NCI-H1092 treated with DMSO at 0.1 percent for 48 hours (cell line): Measurements from ENCODE around the gene KRTAP19-8.

Source experiments
- DNase-seq: peaks from one replicate; lab custom pipeline; 2025; lab: John Stamatoyannopoulos, UW

Gene KRTAP19-8

DNA sequence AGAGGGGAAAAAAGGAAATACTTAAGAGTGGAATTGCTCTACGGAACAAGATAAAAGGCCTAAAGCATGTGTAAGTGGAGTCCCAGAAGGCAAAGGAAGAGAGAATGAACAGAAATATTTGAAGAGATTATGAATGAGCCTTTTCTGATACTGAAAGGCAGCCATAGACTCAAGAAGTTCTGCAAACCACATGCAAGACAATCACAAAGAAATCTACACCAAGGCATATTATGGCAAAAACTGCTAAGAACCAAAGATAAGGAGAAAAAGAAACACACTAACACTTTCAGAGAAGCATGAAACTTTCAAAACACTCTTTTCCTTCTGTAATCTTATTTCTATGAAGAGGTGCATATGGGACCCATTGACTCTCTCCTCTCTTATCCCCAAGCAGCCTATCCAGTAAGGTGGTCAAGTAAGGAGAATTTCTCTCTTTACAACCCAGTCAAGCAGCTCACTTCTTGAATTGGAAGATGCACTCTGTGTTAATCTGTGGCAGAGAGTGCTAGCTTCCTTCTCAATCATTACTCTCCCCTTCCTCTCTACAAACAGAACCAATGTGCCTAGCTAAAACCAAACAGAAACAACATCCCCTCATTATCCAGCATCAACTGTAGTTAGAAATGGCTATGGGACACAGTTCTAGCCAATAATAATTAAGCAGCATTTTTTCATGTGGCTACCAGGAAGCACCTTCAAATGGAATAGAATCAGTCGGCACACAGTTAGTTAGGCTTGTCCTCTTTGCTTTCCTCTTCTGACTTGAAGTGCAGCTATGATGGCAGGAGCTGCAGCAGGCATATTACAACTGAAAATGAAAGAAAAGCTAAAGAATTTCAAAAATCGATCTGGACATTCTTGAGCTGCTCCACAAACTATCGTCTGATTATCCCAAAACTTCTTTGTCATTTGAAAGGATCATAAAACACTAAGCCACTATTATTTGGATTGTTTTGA, 25.9 kb downstream of the KRTAP19-8 start:
- no peak for DNase-seq

DNA sequence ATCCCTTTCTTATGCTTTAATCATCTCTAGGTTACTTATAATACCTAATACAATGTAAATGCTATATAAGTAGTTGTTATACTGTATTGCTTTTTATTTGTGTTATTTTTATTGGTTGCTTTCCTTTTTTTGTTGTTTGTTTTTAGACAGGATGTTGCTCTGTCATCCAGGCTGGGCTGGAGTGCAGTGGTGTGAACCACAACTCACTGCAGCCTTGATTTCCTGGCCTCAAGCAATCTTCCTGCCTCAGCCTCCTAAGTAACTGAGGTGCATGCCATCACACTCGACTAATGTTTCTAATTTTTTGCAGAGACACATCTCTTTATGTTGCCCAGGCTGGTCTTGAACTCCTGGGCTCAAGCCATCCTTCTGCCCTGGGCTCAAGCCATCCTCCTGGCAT, 26.9 kb downstream of the KRTAP19-8 start:
- no peak for DNase-seq

DNA sequence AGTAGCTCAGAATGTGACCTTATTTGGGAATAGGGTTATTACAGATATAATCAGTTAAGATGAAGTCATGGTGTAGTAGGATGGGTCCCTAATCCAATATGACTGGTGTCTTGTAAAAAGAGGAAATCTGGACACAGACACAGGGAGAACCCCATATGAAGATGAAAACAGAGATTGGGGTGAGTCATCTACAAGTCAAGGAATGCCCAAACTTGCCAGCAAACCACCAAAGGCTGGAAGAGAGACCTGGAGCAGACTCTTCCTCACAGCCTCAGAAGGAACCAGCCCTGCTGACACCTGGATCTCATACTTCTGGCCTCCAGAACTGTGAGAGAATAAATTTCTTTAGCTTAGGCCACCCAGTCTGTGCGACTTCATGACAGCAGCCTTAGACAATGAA, 29.9 kb downstream of the KRTAP19-8 start:
- DNase-seq, result no peak

DNA sequence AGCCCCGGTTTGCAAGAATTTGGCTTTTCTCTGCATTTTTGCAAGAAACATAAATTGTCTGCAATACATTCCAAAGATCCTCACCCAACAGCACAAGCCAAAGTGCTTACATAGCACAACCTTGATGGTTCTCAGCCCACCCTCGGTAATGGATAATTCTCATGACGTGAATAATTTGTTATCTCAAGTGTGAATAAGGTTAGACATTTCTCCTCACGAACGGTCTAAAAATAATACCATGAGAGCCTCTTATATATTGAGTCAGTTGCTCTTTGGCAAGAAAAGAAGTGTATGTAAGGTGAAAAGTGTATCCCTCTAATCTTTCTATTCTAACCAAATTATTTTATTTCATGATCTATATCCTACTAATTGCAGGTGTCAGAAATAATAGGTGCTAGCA, 33.3 kb downstream of the KRTAP19-8 start:
- no peak for DNase-seq

DNA sequence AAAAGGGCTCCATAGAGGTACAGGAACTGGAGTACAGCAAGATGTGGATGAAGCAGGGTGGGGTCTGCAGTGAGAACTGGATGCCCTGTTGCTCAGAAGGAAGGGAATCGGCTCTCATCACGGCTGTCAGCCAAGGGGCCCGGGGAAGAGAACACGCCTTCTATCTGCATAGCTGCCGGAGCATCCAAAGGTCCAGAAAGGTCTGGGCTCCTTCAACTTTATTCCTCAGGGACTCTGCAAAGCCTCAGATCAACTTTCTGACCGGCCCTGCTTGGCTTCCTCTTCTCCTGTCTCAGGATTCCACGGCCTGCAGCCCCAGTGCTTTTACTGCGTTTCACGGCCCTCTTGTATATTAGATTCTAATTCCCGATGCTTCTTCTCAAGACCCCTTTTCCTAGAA, 34.8 kb downstream of the KRTAP19-8 start:
- no peak for DNase-seq

DNA sequence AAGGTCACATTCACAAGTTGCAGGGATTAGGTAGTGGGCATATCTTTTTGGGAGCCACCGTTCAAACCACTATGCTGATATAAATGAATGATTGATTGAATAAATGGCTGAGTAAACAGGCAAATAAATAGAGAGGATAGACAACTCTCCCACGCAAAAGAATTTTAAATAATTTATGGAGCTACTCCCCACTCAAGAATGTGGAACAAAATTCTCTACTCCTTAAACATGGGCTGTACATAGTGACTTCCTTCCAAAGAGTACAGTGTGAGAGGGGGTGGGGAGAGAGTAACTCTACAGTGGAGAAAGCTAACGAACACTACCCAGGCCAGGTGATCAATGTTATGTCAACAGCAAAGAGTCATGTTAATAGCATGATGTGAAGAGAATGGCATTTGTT, 40.7 kb downstream of the KRTAP19-8 start:
- no peak for DNase-seq

DNA sequence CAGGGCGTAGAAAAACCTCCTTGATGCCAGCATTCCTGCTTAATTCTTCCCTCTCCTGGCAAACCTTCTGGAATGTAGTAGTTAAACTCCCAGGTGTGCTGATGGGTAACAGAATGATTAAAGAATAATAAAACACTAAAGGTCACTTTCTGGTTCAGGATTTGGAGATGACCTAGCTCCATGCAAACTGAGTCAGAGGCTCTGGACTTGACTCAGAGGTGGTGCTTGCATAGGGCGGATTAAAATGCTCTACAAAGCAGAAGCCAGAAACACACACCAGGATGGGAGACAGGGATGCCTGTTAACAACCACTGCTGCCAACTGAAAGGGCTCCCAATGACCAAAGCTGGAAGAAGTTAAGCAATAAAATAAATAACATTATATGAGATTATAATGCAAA, 41.5 kb downstream of the KRTAP19-8 start:
- no peak for DNase-seq

DNA sequence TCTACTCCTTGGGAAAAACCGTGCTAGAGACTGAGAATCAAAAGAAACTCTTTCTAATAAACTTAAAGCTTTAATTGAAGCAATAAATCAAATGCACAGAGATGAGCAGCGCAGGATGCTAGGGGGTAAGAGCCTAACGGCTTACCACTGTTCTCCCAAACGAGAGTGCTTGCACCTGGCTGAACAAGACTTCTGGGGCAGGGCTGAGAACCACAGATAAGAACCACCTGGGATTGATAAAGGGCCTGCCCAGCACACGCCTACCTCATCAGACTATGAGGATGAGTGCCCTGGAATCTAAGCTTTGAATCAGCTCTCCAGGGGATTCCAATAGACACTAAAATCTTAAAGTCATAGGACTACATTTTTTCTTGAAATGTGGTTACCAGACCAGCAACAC, 43.3 kb downstream of the KRTAP19-8 start:
- no peak for DNase-seq

DNA sequence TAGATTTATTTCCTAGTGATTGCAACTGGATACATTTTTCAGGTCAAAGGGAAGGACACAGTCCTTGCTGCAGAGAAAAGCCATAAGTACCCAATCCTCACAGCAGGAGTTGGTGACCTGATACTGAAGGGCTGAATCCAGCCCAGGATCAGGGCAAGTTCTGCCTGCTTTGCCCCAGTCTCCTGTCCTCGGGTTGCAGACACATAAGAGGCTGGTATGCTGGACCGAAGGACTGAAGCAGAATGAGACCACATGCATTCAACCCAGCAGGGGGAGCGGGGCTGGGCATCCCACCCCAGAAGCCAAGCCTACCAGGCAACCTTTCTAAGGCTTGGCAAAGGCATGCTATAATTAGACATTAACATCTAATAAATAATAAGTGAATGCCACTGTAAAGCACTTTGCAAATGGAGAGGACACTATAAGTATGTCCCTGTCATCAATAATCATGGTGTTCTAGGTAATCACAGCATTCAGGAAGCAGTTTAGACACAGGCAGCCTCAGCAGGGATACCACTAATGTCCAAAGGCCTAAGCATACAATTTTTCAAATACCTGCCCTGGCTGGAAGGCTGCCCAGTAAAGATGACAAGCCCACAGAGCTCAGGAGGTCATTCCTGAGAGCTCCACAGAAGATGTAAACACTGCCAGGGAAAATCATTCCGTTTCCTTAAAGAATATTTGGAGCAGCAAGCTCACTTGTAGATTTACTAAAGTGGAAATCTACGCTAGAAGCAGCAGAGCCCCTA, 47.6 kb downstream of the KRTAP19-8 start:
- DNase-seq, result no peak

DNA sequence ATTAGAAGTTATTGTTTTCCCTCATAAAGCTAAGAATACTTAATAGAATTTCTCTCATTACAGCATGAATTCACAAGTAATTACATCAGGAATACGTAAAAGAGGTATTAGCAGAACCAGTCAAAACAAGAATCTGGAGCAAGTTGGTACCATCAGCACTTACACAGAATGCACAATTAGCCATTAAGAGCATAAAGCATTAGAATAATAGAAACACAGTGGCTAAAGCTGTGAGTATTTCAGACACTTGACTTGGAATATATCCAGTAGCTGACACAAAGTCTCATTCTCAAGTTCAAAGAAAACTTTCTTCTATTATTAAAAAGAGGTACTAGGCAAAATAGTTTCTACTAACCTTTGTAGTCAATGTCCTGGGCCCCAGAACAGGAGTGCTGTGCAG, 49.6 kb downstream of the KRTAP19-8 start:
- DNase-seq, result no peak
